D721Med (cell line): ENCODE measurements around the gene IL1RAPL1.

Source experiments
- DNase-seq: peaks from one replicate; pipeline ENCODE4 v3.0.0; 2011; ENCODE audit warnings: low spot score; ENCODE audit not compliant: insufficient read length
- FAIRE-seq: peaks from 2 replicates; lab custom pipeline; 2011; peaks lifted over from hg19 to GRCh38; lab: Jason Lieb, UNC
- CTCF ChIP-seq: IDR thresholded peaks from 2 replicates; pipeline ENCODE4 v1.5.1; 2012; ENCODE audit warnings: mild to moderate bottlenecking, control low read depth; ENCODE audit not compliant: insufficient read depth; ENCODE audit errors: missing control alignments

IL1RAPL1 gene

GRCh38 chrX:29787656-29788055 lies 1200.4 kb downstream of the IL1RAPL1 start:
- FAIRE-seq, result no peak
- no peak for DNase-seq
- no peak for TF ChIP-seq CTCF

- DNase-seq, result no peak
- no peak for TF ChIP-seq CTCF
- no peak for FAIRE-seq
Observed at GRCh38 chrX:29788991-29789699, 1201.9 kb downstream of the IL1RAPL1 start.

- FAIRE-seq, result no peak
- no peak for TF ChIP-seq CTCF
- DNase-seq, result no peak
Observed at GRCh38 chrX:29792335-29792734, 1205.1 kb downstream of the IL1RAPL1 start.

- TF ChIP-seq CTCF, result no peak
- DNase-seq, result no peak
- no peak for FAIRE-seq
Observed at GRCh38 chrX:29797156-29797555, 1209.9 kb downstream of the IL1RAPL1 start.

- DNase-seq, result no peak
- no peak for TF ChIP-seq CTCF
- no peak for FAIRE-seq
Observed at GRCh38 chrX:29798469-29798868, 1211.2 kb downstream of the IL1RAPL1 start.

- no peak for DNase-seq
- no peak for FAIRE-seq
- no peak for TF ChIP-seq CTCF
Observed at GRCh38 chrX:29813174-29813573, 1225.9 kb downstream of the IL1RAPL1 start.

- DNase-seq (no peak), FAIRE-seq (no peak)
Observed at GRCh38 chrX:29824176-29824906, 1237.1 kb downstream of the IL1RAPL1 start.

More at GRCh38 chrX:29824176-29824906, 1237.1 kb downstream of the IL1RAPL1 start:
- no peak for TF ChIP-seq CTCF
